Adrenal gland (tissue), 12 donors: Measurements from ENCODE around the gene SYNE1. TPM values are rescaled to one million over a fixed set of nuclear protein-coding genes. Genes with fewer than 3 reads are reported as not detected.
"Not testable (repeated sequence)": the region's sequence is repeated elsewhere in the genome, so short reads cannot be mapped to it uniquely, and the experiment has no call there.

Experiments
- DNase-seq, 7 donors: peaks; one replicate each; pipeline ENCODE4 v3.0.0-alpha.2; 2019 to 2020
- H3K27ac ChIP-seq, 5 donors: fragments of 200-600 bp; sonication (generic) in 4 of 5; 1 replicate in 3 of 5; 2 replicates in 2 of 5; pipeline versions ENCODE4 v1.5.1 to v1.8.0; 2016 to 2020; ENCODE audit warnings: mild to moderate bottlenecking in 1 of 5
- H3K27me3 ChIP-seq: fragments of 200-600 bp; 2 replicates; pipeline ENCODE4 v1.8.0; 2021
- H3K36me3 ChIP-seq, 2 donors: fragments of 200-600 bp; replicated peaks in 1 of 2; 1 replicate in 1 of 2; 2 replicates in 1 of 2; pipeline versions ENCODE4 v1.5.1 to v1.8.0; 2018 to 2022
- H3K4me1 ChIP-seq, 2 donors: fragments of 200-600 bp; replicated peaks in 1 of 2; 1 replicate in 1 of 2; 2 replicates in 1 of 2; pipeline versions ENCODE4 v1.5.1 to v1.8.0; 2018 to 2021
- H3K4me3 ChIP-seq, 4 donors: fragments of 200-600 bp; sonication (generic) in 3 of 4; one replicate each; pipeline ENCODE4 v1.5.1; 2016 to 2018
- H3K9me3 ChIP-seq, 3 donors: fragments of 200-600 bp; sonication (generic) in 1 of 3; replicated peaks in 1 of 3; 1 replicate in 2 of 3; 2 replicates in 1 of 3; pipeline versions ENCODE4 v1.5.1 to v1.8.0; 2016 to 2021
- CTCF ChIP-seq, 6 experiments: fragments of 450-650 bp in 4 of 6; fragments of 200-600 bp in 2 of 6; sonication (generic) in 1 of 6; IDR thresholded peaks; 1 replicate in 5 of 6; 2 replicates in 1 of 6; pipeline versions ENCODE4 v1.5.1 to v1.8.0; 2016 to 2021; ENCODE audit warnings: antibody characterized with exemption in 6 of 6, mild to moderate bottlenecking in 2 of 6, moderate library complexity in 1 of 6
- POLR2A ChIP-seq, 2 donors: fragments of 450-650 bp; IDR thresholded peaks; one replicate each; pipeline ENCODE4 v1.6.1; 2017; ENCODE audit warnings: antibody characterized with exemption in 2 of 2, mild to moderate bottlenecking in 2 of 2, moderate library complexity in 1 of 2
- WGBS, 4 donors: extraction: QIAGEN DNeasy Blood & Tissue Kit in 2 of 4; methylation state at CpG; one replicate each; pipeline versions ENCODE4 v1.1.5 to v1.1.7; 2013 to 2017; 5-methylcytosine and 5-hydroxymethylcytosine counted together
- intact Hi-C, 2 donors: fragments of 100-400 bp; cut with DNase I; formaldehyde crosslinking; loops; one replicate each; pipeline versions ENCODE4 v1.14.1 to v1.15.0; 2022 to 2023
- polyA plus RNA-seq, 3 donors: library from polyadenylated mRNA; stranded (reverse); fragments of 200-250 nt in 2 of 3; fragments of 350-450 nt in 1 of 3; fragmentation: Illumina TruSeq in 1 of 3; extraction: RNeasy Lipid Tissue Mini Kit (QIAGEN cat#74804) in 1 of 3; gene quantifications; one replicate each; pipeline ENCODE4 v1.2.3, GENCODE V29; 2013 to 2014
- small RNA-seq, 2 donors: library from RNA; depleted of rRNA; stranded (forward); fragments of <200 nt; gene quantifications; one replicate each; pipeline ENCODE3, GENCODE V24; 2016
- total RNA-seq, 9 donors: library from RNA; depleted of rRNA in 4 of 9; stranded (reverse); fragments of >200 nt in 4 of 9; fragments of 120-200 nt in 1 of 9; fragmentation: NEBNext Ultra II Directional in 1 of 9; extraction: Animal tissue kit (Norgen Biotek cat#: 25700) in 1 of 9; gene quantifications; one replicate each; pipeline versions ENCODE4 v1.1.0 to v1.2.4, GENCODE V29; 2013 to 2023
- donor health status: healthy with polysubstance abuse.
- donor health status: Bipolar disorder and iron deficiency.
- donor health status: DM: yes; HTN: yes; CAD: no.
- donor health status: DM: no; HTN: no; CAD: no.
- donor health status: DM: no; HTN: no; CAD: no.
- donor health status: DM: yes; HTN: yes; CAD: no.

Gene SYNE1
- total and polyA plus RNA-seq, 12 donors = 29.0 to 170 (median 93.1) TPM

GRCh38 chr6:152078001-152078400 lies 559.2 kb downstream of the SYNE1 start:
- TF ChIP-seq CTCF (IDR thresholded peaks at IDR 0.05) (no peak), POLR2A (IDR thresholded peaks at IDR 0.05) (no peak)
- H3K4me3 ChIP-seq = no peak overlapping the region
- no peaks in the 10 kb centered on the region for H3K27me3 ChIP-seq
- peaks cover 0 to 8% (median 0%) of the 10 kb centered on the region in 3 donors for H3K9me3 ChIP-seq
- 76 to 88% (median 83%) methylated on average over 4 of the region's 4 CpGs for WGBS, 4 donors
- no peaks in the 10 kb centered on the region for H3K36me3 ChIP-seq
- DNase-seq = no peak
- H3K4me1 ChIP-seq = no peaks in the 10 kb centered on the region
- intact Hi-C loops = no loop called here
- H3K27ac ChIP-seq = no peak overlapping the region

- H3K9me3 ChIP-seq, H3K4me3 ChIP-seq, H3K36me3 ChIP-seq, H3K27me3 ChIP-seq, intact Hi-C loops, H3K4me1 ChIP-seq, H3K27ac ChIP-seq, DNase-seq: not testable (repeated sequence)
- 68 to 90% (median 86%) methylated on average over 3 of the region's 3 CpGs for WGBS, 4 donors
Measured at GRCh38 chr6:152076242-152076641, 560.9 kb downstream of the SYNE1 start.

GRCh38 chr6:152071843-152072242 lies 565.3 kb downstream of the SYNE1 start:
- peaks cover 0 to 8% (median 0%) of the 10 kb centered on the region in 3 donors for H3K9me3 ChIP-seq
- no peaks in the 10 kb centered on the region for H3K27me3 ChIP-seq
- no peaks in the 10 kb centered on the region for H3K4me1 ChIP-seq
- no peak overlapping the region for H3K4me3 ChIP-seq
- H3K27ac ChIP-seq = no peak overlapping the region
- TF ChIP-seq POLR2A (IDR thresholded peaks at IDR 0.05) (no peak), CTCF (IDR thresholded peaks at IDR 0.05) (no peak)
- WGBS, 4 donors = 76 to 88% (median 79%) methylated on average over 3 of the region's 3 CpGs
- H3K36me3 ChIP-seq = no peaks in the 10 kb centered on the region
- DNase-seq = no peak
- intact Hi-C loops = no loop called here

Small RNA genes lying within 50 kb of the gene (small RNA-seq; reads per million reads assigned to genes)
- 0 reads per million in 2 donors for gene RNA5SP223

Other genes with a start within 250 kb of the SYNE1 start
- 10 to 100 TPM in 1 of 9 donors, 1 to 10 TPM in 8; 3.9 to 17.9 (median 6.6) TPM for gene MYCT1, start 60.5 kb upstream of the SYNE1 start, total RNA-seq
- 1 to 10 TPM; 4.4 to 6.7 (median 6.0) TPM for gene MYCT1, start 60.5 kb upstream of the SYNE1 start, polyA plus RNA-seq
- gene VIP, start 113.4 kb upstream of the SYNE1 start, total RNA-seq = 1 to 10 TPM in 3 of 9 donors, under 1 TPM in 3, not detected in 3; 0.22 to 2.8 (median 0.88) TPM
- gene VIP, start 113.4 kb upstream of the SYNE1 start, polyA plus RNA-seq = 10 to 100 TPM in 1 of 3 donors, 1 to 10 TPM in 2; 4.1 to 19.5 (median 9.6) TPM